Skeletal muscle satellite cell (primary cell): Measurements from ENCODE around the gene SH3PXD2B.
"Not testable (repeated sequence)": the region's sequence is repeated elsewhere in the genome, so short reads cannot be mapped to it uniquely, and the experiment has no call there.

Experiments
- H3K27me3 ChIP-seq: 2 replicates; pipeline ENCODE4 v1.7.0; 2013; ENCODE audit warnings: low read length; ENCODE audit not compliant: control insufficient read depth, insufficient read depth
- H3K36me3 ChIP-seq: 2 replicates; pipeline ENCODE4 v1.7.0; 2013; ENCODE audit warnings: mild to moderate bottlenecking, control low read depth, low read length; ENCODE audit not compliant: insufficient read depth
- H3K4me1 ChIP-seq: 2 replicates; pipeline ENCODE4 v1.7.0; 2013; ENCODE audit warnings: low read length; ENCODE audit not compliant: control insufficient read depth, insufficient read depth
- H3K4me2 ChIP-seq: 2 replicates; pipeline ENCODE4 v1.7.0; 2013; ENCODE audit warnings: mild to moderate bottlenecking, low read length
- H3K4me3 ChIP-seq: 2 replicates; pipeline ENCODE4 v1.7.0; 2013; ENCODE audit warnings: low read length
- H3K9ac ChIP-seq: 2 replicates; pipeline ENCODE4 v1.7.0; 2013; ENCODE audit warnings: mild to moderate bottlenecking, low read depth, low read length, moderate library complexity
- H3K9me3 ChIP-seq: replicated peaks from 2 replicates; pipeline ENCODE4 v1.7.0; 2013; ENCODE audit warnings: mild to moderate bottlenecking, control low read depth, low read length

The SH3PXD2B gene

DNA sequence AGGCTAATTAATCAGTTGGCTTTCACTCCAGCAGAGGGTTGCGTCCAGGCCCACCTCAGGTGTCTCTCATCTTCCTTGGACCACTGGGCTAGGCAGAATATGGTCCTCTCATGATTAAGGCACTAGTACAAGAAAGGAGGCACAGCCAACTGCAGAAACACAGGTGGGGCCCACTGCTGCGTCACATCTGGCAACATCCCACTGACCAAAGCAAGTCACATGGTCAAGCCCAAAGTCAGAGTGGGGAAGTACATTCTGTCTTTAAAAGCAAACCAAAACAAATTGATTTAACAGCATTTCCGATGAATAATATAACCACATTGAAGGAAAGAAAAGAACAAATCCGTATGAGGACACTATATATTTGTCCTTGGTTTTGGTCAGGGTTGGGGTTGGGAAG lies 142.7 kb downstream of the SH3PXD2B start:
- no peaks in the 10 kb centered on the region for H3K9me3 ChIP-seq
- peaks cover 45% of the 10 kb centered on the region for H3K4me1 ChIP-seq
- peak overlapping the region; percentile 20 for H3K4me3 ChIP-seq
- H3K27me3 ChIP-seq = no peaks in the 10 kb centered on the region
- H3K4me2 ChIP-seq = peak overlapping the region; percentile 69
- peak overlapping the region; percentile 37 for H3K9ac ChIP-seq
- no peaks in the 10 kb centered on the region for H3K36me3 ChIP-seq

DNA sequence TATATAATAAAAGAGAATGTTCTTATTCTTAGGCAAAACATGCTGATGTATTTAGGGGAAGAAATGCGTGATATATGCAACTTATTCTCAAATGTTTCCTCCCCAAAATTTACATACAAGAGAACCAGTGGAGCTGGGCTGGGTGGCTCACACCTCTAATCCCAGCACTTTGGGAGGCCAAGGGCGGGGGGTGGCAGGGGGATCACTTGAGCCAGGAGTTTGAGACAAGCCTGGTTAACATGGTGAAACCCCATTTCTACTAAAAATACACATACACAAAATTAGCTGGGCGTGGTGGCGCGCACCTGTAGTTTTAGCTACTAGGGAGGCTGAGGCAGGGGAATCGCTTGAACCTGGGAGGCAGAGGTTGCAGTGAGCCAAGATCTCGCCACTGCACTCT lies 143.3 kb downstream of the SH3PXD2B start:
- H3K36me3 ChIP-seq = no peaks in the 10 kb centered on the region
- H3K9ac ChIP-seq = no peak overlapping the region
- no peaks in the 10 kb centered on the region for H3K9me3 ChIP-seq
- no peak overlapping the region for H3K4me2 ChIP-seq
- no peak overlapping the region for H3K4me3 ChIP-seq
- peaks cover 43% of the 10 kb centered on the region for H3K4me1 ChIP-seq
- H3K27me3 ChIP-seq = no peaks in the 10 kb centered on the region

DNA sequence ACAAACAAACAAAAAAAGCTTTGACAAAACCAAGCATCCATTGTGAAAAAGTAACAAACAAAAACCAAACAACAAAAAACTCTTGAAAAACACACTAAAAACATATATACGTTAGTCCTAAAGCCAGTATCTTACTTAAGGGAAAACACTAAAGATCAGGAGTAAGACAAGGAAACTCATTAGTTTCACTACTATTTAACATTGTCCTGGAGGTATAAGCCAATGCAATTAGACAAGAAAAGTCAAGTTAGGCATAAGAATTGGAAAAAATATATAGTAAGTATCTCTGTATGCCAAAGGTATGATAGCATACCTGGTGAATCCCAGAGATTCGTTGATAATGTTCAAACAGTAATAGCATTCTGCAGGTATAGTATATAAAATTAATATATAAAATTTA lies 148.9 kb downstream of the SH3PXD2B start:
- Histone ChIP-seq H3K9me3 (no peaks in the 10 kb centered on the region), H3K27me3 (no peaks in the 10 kb centered on the region), H3K4me2 (no peak overlapping the region), H3K4me3 (no peak overlapping the region), H3K36me3 (no peaks in the 10 kb centered on the region), H3K9ac (no peak overlapping the region), H3K4me1 (peaks cover 10% of the 10 kb centered on the region)

DNA sequence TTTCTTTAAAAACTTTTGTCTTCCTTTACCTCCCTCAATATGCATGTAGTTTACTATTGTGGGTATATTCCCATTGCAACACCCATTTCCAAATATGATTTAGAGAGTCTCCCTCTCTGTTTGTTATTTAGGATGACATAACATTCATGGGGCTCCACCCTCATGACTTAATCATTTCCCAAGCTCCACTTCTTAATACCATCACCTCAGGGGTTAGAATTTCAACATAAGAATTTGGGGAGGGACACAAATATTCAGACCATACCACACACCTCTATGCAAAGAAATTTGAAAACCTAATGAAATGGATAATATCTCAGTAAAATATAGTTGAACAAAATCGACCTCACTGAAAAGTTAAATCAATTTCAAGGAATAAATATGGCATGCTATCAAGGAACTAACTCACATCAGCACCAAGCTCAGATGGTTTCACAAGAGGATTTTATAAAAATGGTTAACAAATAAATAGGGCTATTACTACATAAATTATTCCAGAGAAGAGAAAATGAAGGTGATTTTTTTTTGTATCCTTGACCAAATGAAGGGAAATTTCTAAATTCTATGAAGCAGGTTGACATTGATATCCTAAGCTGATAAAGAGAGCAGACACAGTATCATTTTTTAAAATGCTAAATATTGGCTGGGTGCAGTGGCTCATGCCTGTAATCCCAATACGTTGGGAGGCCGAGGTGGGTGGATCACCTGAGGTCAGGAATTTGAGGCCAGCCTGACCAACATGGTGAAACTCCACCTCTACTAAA lies 150.6 kb downstream of the SH3PXD2B start:
- Histone ChIP-seq H3K4me3 (no peak overlapping the region), H3K27me3 (no peaks in the 10 kb centered on the region)

DNA sequence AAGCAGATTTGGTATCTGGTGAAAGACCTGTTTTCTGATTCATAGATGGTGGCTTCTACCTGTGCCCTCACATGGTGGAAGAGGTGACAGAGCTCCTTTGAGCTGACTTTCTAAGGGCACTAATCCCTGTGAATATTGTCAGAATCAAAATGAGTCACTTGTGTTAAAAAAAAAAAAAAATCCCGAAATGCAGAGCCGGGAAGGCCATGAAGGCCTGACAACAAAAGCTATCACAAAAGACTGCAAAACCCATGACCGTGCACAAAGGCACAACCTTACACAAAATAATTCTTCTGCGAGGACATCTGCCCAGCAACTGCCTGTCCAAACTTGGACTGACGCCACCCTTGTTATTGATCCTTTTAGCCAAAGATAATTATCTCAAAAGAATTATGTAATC lies 151.2 kb downstream of the SH3PXD2B start:
- Histone ChIP-seq H3K27me3 (no peaks in the 10 kb centered on the region), H3K4me2 (no peak overlapping the region), H3K36me3 (no peaks in the 10 kb centered on the region), H3K4me1 (peaks cover 16% of the 10 kb centered on the region), H3K9ac (no peak overlapping the region), H3K4me3 (no peak overlapping the region), H3K9me3 (no peaks in the 10 kb centered on the region)

More for the DNA sequence above, 150.6 kb downstream of the SH3PXD2B start:
- no peak overlapping the region for H3K9ac ChIP-seq
- H3K9me3 ChIP-seq = no peaks in the 10 kb centered on the region
- H3K36me3 ChIP-seq = no peaks in the 10 kb centered on the region
- H3K4me2 ChIP-seq = no peak overlapping the region
- peaks cover 16% of the 10 kb centered on the region for H3K4me1 ChIP-seq

DNA sequence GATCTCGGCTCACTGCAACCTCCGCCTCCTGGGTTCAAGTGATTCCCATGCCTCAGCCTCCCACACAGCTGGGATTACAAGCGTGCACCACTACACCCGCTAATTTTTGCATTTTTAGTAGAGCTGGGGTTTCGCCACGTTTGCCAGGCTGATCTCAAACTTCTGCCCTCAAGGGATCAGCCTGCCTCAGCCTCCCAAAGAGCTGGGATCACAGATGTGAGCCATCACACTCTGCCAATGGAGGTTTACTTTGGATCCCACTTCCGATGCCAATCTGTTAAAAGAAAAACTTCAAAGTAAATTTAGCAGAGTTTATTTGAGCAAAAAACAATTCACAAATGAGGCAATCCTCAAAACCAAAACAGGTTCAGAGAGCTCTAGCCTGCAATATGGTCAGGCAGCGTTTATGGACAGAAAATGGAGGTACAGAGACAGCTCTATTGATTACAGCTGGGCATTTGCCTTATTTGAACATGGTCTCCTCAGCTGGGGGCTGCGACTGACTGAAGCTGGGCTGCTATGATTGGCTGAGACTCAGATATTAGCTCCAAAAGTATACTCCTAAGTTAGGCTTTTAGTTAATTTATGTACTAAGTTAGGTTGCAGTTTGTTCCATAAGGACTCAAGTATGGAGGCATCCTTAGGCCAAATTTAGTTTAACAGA lies 152.1 kb downstream of the SH3PXD2B start:
- Histone ChIP-seq H3K9me3 (no peaks in the 10 kb centered on the region), H3K4me3 (no peak overlapping the region), H3K9ac (no peak overlapping the region), H3K27me3 (no peaks in the 10 kb centered on the region), H3K4me2 (no peak overlapping the region), H3K36me3 (no peaks in the 10 kb centered on the region), H3K4me1 (peaks cover 16% of the 10 kb centered on the region)

DNA sequence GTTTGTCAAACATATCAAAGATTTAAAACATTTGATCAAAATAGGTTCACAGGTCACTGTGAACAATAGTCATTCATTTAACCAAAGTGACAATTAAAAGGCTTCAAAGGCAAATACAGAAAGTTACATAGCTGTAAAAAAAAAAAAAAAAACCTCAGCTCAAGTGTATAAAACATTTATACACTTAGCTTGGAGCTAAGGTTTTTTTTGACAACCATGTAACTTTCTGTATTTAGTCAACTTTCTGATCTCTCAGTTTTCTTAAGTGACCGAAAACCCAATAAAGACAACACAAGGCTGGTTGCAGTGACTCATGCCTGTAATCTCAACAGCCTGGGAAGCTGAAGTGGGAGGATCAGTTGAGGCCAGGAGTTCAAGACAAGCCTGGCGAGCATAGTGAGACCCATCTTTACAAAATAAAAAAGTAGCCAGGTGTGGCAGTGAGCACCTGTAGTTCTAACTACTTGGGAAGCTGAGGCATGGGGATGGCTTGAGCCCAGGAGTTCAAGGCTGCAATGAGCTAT lies 154.3 kb downstream of the SH3PXD2B start:
- H3K27me3 ChIP-seq = no peaks in the 10 kb centered on the region
- no peaks in the 10 kb centered on the region for H3K9me3 ChIP-seq
- no peak overlapping the region for H3K4me2 ChIP-seq
- peaks cover 16% of the 10 kb centered on the region for H3K4me1 ChIP-seq
- H3K4me3 ChIP-seq = no peak overlapping the region
- H3K36me3 ChIP-seq = no peaks in the 10 kb centered on the region
- no peak overlapping the region for H3K9ac ChIP-seq

DNA sequence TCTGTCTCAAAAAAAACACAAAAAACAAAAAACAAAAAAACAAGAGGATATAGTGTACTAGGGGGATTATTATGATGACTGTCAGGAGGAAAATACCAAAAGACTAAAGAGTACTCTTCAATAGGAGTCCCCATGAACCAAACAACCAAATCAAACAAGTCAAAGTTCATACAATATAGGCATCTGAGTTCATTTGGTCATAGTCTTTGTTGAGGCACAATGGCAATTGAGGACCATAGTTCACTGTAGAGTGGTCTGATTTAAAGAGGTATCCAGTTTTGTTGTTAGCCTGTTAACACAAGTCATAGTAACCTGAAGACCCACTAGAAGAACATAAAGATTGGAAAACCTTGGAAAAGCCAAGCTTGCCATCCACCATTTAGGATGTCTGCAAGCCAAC lies 159.5 kb downstream of the SH3PXD2B start:
- Histone ChIP-seq H3K4me1 (peaks cover 1% of the 10 kb centered on the region), H3K4me3 (no peak overlapping the region), H3K27me3 (no peaks in the 10 kb centered on the region), H3K4me2 (no peak overlapping the region), H3K36me3 (no peaks in the 10 kb centered on the region), H3K9me3 (no peaks in the 10 kb centered on the region), H3K9ac (no peak overlapping the region)

DNA sequence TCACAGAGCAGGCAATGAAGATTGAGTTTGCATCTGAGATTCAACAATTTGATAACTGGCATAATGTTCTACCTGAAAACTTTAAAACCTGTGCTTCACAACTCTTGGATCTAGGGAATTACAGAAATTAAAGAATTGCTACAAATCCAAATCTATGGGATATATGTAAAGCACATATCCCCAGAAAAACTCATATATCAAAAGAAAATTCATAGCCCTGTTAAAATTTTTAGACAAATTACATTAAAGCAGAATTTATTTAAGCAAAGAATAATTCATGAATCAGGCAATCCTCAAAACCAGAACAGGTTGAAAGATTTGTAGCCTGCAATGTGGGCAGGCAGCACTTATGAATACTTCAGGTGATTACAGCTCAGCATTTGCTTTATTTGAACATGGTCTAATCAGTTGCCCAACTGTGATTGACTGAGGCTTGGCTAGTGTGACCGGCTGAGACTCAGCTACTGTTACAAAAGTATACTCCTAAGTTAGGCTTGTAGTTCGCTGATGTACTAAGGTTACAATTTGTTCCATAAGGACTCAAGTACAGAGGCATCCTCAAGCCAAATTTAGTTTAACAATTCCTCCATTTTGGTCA lies 160.5 kb downstream of the SH3PXD2B start:
- no peaks in the 10 kb centered on the region for H3K9me3 ChIP-seq
- no peaks in the 10 kb centered on the region for H3K36me3 ChIP-seq
- no peak overlapping the region for H3K9ac ChIP-seq
- no peak overlapping the region for H3K4me3 ChIP-seq
- no peaks in the 10 kb centered on the region for H3K27me3 ChIP-seq
- H3K4me2 ChIP-seq = no peak overlapping the region
- H3K4me1 ChIP-seq = no peaks in the 10 kb centered on the region

DNA sequence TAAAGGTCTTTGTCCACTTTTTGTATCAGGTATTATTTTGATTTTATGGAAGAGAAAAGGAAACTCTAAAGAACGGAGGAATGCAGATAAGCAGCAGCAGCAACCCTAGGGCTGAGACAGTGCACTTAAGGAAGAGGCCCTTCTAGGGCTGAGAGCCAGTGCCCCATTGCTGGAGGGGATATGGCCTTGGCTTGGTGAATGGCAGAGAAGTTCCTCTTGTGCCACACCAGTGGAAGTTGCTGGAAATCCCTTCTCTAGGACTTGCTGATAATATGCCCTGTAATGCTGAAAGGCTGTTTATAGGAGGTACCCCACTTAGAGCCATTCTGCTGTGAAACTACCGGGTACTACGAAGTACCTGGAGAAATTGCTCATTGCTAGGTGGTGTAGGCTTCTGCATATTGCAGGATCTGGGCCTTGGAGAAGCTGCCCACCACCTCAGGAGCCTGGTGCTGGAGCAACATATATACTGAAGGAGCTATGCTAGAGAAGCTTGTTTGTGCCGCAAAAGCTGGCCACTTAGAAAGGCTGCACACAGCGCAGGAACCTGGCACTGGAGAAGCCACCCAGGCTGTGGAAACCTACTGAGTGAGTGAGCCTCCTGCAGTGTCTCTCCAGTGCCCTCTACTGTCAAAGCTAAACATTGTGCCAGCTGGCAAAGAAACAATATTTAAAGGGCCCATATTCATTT lies 161.1 kb downstream of the SH3PXD2B start:
- H3K4me2 ChIP-seq = no peak overlapping the region
- no peaks in the 10 kb centered on the region for H3K9me3 ChIP-seq
- H3K36me3 ChIP-seq = no peaks in the 10 kb centered on the region
- no peak overlapping the region for H3K9ac ChIP-seq
- no peaks in the 10 kb centered on the region for H3K27me3 ChIP-seq
- H3K4me3 ChIP-seq = no peak overlapping the region
- H3K4me1 ChIP-seq = no peaks in the 10 kb centered on the region

DNA sequence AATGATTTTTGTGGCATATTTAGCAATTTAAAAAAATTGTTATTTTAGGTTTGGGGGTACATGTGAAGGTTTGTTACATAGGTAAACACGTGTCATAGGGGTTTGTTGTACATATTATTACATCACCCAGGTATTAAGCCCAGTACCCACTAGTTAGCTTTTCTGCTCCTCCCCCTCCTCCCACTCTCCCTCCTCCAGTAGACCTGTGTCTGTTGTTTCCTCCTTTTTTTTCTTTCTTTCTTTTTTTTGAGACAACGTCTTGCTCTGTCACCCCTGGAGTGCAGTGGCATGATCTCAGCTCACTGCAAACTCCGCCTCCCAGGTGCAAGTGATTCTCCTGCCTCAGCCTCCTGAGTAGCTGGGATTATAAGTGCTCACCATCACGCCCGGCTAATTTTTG lies 162.5 kb downstream of the SH3PXD2B start:
- H3K9me3 ChIP-seq, H3K36me3 ChIP-seq, H3K27me3 ChIP-seq, H3K9ac ChIP-seq, H3K4me2 ChIP-seq, H3K4me1 ChIP-seq, H3K4me3 ChIP-seq: not testable (repeated sequence)
